Central memory CD8-positive, alpha-beta T cell (primary cell): ENCODE data around the gene LYST.
"Not testable (repeated sequence)": the region's sequence is repeated elsewhere in the genome, so short reads cannot be mapped to it uniquely, and the experiment has no call there.

Experiments used
- ATAC-seq: fragments of 150-1000 bp; cut with Tn5 transposase; replicated peaks from 2 replicates; pipeline ENCODE4 v1.10.0; 2022; ENCODE audit warnings: mild to moderate bottlenecking, moderate FRiP score, moderate number of reproducible peaks; ENCODE audit not compliant: poor library complexity, severe bottlenecking; ENCODE audit errors: extremely low read depth
- DNase-seq, 2 donors: peaks; one replicate each; pipeline ENCODE4 v3.0.0; 2021; ENCODE audit warnings: low spot score in 2 of 2
- H3K27ac Mint-ChIP-seq: one replicate; pipeline ENCODE4 v1.8.0; 2022; ENCODE audit warnings: low read depth, mild to moderate bottlenecking, moderate library complexity, mixed read lengths
- H3K27me3 Mint-ChIP-seq: one replicate; pipeline ENCODE4 v1.8.0; 2022; ENCODE audit warnings: mixed read lengths
- H3K36me3 Mint-ChIP-seq: one replicate; pipeline ENCODE4 v1.8.0; 2022; ENCODE audit warnings: mild to moderate bottlenecking, moderate library complexity, mixed read lengths; ENCODE audit not compliant: insufficient read depth
- H3K4me1 Mint-ChIP-seq: one replicate; pipeline ENCODE4 v1.8.0; 2022; ENCODE audit warnings: mixed read lengths
- H3K4me3 Mint-ChIP-seq: one replicate; pipeline ENCODE4 v1.8.0; 2022; ENCODE audit warnings: mild to moderate bottlenecking, moderate library complexity, mixed read lengths
- H3K9me3 Mint-ChIP-seq: one replicate; pipeline ENCODE4 v1.8.0; 2022; ENCODE audit warnings: mixed read lengths

LYST gene

DNA sequence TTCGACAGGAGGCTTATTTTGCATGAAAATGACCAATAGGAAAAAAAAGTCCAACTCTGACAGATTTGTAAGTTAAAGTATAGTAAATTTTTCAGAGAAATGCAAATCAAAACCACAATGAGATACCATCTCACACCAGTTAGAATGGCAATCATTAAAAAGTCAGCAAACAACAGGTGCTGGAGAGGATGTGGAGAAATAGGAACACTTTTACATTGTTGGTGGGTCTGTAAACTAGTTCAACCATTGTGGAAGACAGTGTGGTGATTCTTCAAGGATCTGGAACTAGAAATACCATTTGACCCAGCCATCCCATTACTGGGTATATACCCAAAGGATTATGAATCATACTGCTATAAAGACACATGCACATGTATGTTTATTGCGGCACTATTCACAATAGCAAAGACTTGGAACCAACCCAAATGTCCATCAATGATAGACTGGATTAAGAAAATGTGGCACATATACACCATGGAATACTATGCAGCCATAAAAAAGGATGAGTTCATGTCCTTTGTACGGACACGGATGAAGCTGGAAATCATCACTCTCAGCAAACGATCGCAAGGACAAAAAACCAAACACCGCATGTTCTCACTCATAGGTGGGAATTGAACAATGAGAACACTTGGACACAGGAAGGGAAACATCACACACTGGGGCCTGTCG is 80.3 kb downstream of the LYST start:
- not testable (repeated sequence) for ATAC-seq, H3K9me3 Mint-ChIP-seq, H3K4me3 Mint-ChIP-seq, H3K4me1 Mint-ChIP-seq, DNase-seq, H3K27ac Mint-ChIP-seq, H3K27me3 Mint-ChIP-seq
- peaks cover 24% of the 10 kb centered on the region for H3K36me3 Mint-ChIP-seq

DNA sequence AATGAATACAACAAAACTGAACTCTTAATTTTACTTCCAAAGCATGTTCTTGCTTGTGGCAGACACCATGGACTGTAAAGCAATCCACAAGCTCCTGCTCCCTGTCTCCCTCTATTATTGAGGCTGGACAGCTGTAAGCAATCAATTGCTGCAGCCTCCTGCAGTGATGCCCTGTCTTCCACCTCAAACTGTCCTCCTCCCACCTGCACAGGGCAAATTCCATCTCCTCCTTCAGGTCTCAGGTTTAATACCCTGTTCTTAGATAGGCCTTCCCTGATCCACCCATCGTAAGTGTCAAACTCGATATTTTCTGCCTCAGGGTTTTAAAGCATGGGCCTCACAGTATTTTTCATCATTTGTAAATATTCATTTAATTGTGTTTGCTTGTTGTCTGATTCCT is 81.8 kb downstream of the LYST start:
- no peak overlapping the region for H3K27ac Mint-ChIP-seq
- ATAC-seq (no peak), DNase-seq (no peak)
- no peak overlapping the region for H3K4me3 Mint-ChIP-seq
- no peaks in the 10 kb centered on the region for H3K4me1 Mint-ChIP-seq
- peaks cover 14% of the 10 kb centered on the region for H3K36me3 Mint-ChIP-seq
- H3K27me3 Mint-ChIP-seq: no peaks in the 10 kb centered on the region
- no peaks in the 10 kb centered on the region for H3K9me3 Mint-ChIP-seq

DNA sequence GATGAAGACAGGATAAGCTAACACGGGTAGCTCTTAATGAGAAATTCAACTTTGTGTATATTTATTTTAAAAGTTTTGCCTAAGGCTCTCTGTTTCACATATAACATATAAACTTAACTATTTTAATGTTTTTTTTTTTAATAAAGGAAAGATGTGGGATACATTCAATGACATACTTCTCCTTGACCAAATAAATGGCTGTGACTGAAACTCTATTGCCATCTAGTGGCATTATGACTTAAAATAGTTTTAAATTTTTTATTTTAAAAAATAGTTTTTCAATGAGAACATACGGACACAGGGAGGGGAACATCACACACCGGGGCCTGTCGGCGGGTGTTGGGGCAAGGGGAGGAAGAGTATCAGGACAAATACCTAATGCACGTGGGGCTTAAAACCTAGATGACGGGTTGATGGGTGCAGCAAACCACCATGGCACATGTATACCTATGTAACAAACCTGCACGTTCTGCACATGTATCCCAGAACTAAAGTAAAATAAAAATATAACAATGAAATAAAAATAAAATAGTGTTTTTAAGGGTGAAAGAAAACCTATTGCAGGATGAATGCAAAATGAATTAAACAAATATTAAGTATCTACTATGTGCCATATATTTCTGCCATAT is 83.4 kb downstream of the LYST start:
- Mint-ChIP-seq H3K4me1 (no peaks in the 10 kb centered on the region), H3K27ac (no peak overlapping the region), H3K4me3 (no peak overlapping the region), H3K9me3 (no peaks in the 10 kb centered on the region), H3K27me3 (no peaks in the 10 kb centered on the region), H3K36me3 (peaks cover 14% of the 10 kb centered on the region)
- no peak for ATAC-seq
- DNase-seq: no peak

DNA sequence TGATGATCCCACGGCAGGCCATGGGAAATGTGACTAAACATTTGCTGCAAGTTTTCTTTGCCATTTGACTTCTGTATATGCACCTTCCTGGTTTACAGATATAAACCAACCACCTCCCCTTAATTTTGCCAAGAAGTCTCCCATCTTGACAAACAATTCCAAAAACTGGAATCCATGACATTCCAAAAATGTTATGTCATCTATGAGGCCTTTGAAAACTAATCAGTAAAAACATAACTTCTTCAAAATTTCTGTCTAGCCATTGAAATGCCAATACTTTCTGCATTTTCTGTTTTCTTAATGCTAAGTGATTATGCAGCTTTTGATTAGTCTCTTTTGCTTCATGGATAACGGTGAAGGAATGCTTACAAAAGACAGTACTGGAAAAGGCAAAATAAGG is 84.1 kb downstream of the LYST start:
- Mint-ChIP-seq H3K9me3 (no peaks in the 10 kb centered on the region), H3K4me3 (no peak overlapping the region), H3K27me3 (no peaks in the 10 kb centered on the region), H3K27ac (no peak overlapping the region), H3K36me3 (peaks cover 13% of the 10 kb centered on the region), H3K4me1 (no peaks in the 10 kb centered on the region)
- no peak for DNase-seq
- no peak for ATAC-seq

DNA sequence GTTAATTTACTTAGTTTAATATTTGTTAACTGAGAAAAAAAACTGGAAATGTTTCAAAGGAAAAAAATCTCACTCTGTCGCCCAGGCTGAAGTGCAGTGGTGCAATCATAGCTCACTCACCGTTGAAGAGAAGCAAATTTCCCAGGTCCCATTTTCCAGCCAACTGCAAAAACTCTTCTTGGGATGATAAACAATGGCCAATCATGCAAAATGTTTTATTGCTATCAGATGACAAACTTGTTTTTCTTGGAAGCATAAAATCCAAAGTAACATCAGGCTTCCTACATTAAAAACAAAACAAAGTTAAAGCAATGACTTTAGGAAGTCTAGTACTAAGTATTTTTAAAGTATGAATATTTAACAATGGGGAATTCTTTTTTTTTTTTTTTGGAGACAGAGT is 84.9 kb downstream of the LYST start:
- H3K4me1 Mint-ChIP-seq: no peaks in the 10 kb centered on the region
- no peaks in the 10 kb centered on the region for H3K9me3 Mint-ChIP-seq
- ATAC-seq: no peak
- no peak overlapping the region for H3K27ac Mint-ChIP-seq
- no peak for DNase-seq
- H3K36me3 Mint-ChIP-seq: peaks cover 13% of the 10 kb centered on the region
- H3K27me3 Mint-ChIP-seq: no peaks in the 10 kb centered on the region
- no peak overlapping the region for H3K4me3 Mint-ChIP-seq

DNA sequence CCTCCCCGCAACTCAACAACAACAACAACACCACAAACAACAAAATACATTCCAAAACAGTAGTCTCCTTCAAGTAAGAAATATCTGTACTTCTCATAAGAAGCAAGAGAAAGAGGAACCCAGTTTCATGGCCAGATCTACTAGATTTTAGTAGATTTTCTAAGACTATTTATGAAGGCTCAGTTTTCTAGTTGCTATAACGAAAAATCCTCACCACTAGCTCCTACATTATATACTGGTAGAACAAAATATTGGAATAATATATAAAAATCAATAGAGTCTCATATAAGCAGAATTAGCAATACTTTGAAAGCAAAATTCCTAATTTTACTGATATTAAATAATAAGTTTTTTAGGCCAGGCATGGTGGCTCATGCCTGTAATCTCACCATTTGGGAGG is 86.9 kb downstream of the LYST start:
- Mint-ChIP-seq H3K36me3 (peaks cover 19% of the 10 kb centered on the region), H3K27ac (no peak overlapping the region)

DNA sequence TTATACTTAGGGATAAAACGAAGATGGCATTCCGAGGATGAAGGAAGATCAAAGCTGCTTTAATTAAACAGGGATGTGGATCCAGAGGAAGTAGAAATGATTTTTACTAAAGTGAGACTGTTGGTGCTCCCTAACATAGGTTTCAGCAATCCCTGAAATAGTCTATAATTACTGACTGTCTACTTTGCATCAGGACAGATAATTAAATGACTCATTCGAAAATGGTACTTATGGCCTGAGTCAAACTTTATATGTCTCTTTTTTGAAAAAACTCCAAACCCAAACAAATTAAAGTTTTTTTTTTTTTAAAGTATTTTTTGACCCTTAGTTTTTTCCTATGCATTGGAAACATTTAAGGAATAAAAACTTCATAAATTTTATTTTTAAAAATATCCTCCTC is 90.3 kb downstream of the LYST start:
- ATAC-seq: no peak
- peak overlapping the region; percentile 54 for H3K27ac Mint-ChIP-seq
- no peak overlapping the region for H3K4me3 Mint-ChIP-seq
- no peak for DNase-seq
- peaks cover 19% of the 10 kb centered on the region for H3K36me3 Mint-ChIP-seq
- H3K27me3 Mint-ChIP-seq: no peaks in the 10 kb centered on the region
- no peaks in the 10 kb centered on the region for H3K9me3 Mint-ChIP-seq
- no peaks in the 10 kb centered on the region for H3K4me1 Mint-ChIP-seq

More for the DNA sequence above, 86.9 kb downstream of the LYST start:
- no peak overlapping the region for H3K4me3 Mint-ChIP-seq
- H3K9me3 Mint-ChIP-seq: no peaks in the 10 kb centered on the region
- no peak for DNase-seq
- no peak for ATAC-seq
- no peaks in the 10 kb centered on the region for H3K27me3 Mint-ChIP-seq
- H3K4me1 Mint-ChIP-seq: no peaks in the 10 kb centered on the region

DNA sequence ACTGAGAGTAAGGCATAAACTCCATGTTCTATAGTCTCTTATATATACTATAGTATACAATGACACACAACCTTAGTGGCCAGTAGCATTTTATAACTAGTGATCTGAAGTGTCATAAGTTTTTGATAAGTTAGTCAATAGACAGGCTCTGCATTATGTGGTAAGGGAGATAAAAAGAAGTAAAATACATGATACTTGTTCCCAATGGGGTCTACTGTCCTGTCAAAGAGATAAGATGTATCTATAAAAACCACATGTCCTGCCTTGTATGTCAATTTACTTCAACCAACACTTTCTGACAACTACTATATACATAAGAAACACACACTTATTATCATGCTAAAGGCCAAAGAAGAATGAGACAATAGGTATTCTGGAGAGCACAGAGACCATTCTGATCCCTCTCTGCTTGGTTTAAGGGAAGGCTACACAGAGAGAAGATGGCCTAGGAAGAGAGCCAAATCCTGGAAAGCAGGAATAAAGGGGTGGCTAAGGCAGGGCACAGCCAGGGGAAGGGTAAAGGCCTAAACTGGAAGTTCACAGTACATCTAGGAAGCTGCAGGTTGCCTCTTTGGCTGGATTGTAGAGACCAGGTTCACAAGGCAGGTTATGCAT is 91.4 kb downstream of the LYST start:
- Mint-ChIP-seq H3K4me3 (no peak overlapping the region), H3K4me1 (no peaks in the 10 kb centered on the region), H3K27ac (peak overlapping the region; percentile 54), H3K27me3 (no peaks in the 10 kb centered on the region), H3K9me3 (no peaks in the 10 kb centered on the region), H3K36me3 (peaks cover 19% of the 10 kb centered on the region)
- ATAC-seq: no peak
- DNase-seq: no peak

DNA sequence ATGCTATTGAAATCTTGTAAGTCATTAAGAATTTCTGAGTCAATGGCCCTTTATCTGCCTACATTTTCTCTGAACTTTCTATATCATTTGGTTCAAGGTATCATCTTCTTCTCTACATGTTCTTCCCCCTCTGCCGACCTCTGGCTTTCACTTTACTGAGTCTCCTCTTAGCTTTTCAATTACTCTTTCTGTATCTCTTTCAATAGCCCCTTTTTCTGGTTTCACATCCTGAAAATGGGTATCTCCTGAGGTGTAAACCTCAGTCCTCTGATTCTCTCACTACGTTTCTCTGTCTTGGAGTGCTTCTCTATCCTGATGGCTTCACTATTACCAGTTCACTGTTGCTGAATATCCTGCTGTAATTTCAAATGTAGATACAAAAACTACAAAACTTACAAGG is 98.9 kb downstream of the LYST start:
- H3K4me3 Mint-ChIP-seq: no peak overlapping the region
- ATAC-seq (no peak), DNase-seq (no peak)
- H3K9me3 Mint-ChIP-seq: no peaks in the 10 kb centered on the region
- no peaks in the 10 kb centered on the region for H3K27me3 Mint-ChIP-seq
- peaks cover 8% of the 10 kb centered on the region for H3K4me1 Mint-ChIP-seq
- peaks cover 23% of the 10 kb centered on the region for H3K36me3 Mint-ChIP-seq
- H3K27ac Mint-ChIP-seq: peak overlapping the region; percentile 33

DNA sequence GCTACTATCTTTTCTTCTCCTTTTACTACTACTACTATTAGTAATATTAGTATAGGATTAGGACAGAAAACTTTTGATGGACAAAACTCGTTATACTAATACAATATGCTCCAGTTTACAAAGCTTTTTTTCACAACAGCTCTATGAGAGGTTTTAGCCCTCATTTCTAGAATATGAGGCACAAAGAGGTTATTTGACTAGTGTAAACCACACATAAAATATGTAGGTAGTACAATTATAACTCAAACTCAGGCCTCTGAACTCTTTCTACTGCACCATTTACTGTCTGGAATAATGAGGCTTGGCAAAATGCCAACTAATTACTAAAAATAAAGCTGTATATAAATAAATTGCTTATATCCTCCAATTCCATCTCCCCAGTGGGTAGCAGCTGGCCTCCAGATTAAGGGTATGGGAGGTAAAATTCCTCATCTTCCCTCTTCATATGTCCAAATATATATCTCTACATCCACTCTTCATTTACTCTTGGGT is 99.9 kb downstream of the LYST start:
- H3K4me3 Mint-ChIP-seq: no peak overlapping the region
- no peak for DNase-seq
- H3K4me1 Mint-ChIP-seq: peaks cover 8% of the 10 kb centered on the region
- H3K36me3 Mint-ChIP-seq: peaks cover 23% of the 10 kb centered on the region
- no peaks in the 10 kb centered on the region for H3K9me3 Mint-ChIP-seq
- peak overlapping the region; percentile 33 for H3K27ac Mint-ChIP-seq
- no peaks in the 10 kb centered on the region for H3K27me3 Mint-ChIP-seq
- no peak for ATAC-seq

DNA sequence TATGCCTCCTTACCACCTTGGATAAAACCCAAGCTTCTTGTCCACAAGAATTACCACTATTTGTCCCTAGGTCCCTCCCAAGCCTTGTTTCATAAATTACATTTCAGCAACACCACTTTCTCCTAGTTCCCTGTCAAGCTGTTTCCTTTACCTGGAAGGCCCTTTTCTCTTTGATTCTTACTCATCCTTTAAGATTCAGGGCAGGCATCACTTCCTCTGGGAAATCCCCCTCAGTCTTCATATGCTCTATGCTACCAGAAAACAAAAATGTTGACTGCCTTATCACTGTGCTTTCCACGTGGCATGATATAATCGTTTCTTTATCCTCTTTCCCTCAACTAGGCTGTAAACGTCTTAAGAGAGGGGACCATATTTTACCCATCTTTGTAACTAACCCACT is 102.7 kb downstream of the LYST start:
- no peak for ATAC-seq
- Mint-ChIP-seq H3K36me3 (peaks cover 19% of the 10 kb centered on the region), H3K27ac (no peak overlapping the region), H3K27me3 (no peaks in the 10 kb centered on the region), H3K4me3 (no peak overlapping the region), H3K4me1 (peaks cover 8% of the 10 kb centered on the region), H3K9me3 (no peaks in the 10 kb centered on the region)
- no peak for DNase-seq

DNA sequence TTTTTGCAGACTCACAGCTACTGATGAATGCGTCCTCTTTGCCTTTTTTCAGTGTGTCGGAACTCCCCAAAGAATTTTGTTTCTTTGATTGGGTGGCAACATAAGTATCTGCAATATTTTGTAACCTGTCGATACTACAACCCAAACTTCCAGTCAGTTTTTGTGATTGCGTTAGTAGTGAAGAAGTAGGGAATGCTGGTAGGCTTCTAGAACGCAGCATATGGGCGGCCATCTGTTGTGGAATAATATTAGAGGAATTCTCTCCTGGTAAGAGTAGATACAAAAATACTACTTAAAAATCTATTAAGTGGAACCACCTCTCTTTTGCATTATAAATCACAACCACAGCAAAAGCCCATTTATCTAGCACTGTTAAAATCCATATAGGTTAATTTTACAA is 107.4 kb downstream of the LYST start:
- DNase-seq: no peak
- Mint-ChIP-seq H3K4me3 (no peak overlapping the region), H3K27ac (no peak overlapping the region), H3K9me3 (no peaks in the 10 kb centered on the region), H3K36me3 (peaks cover 25% of the 10 kb centered on the region), H3K4me1 (no peaks in the 10 kb centered on the region), H3K27me3 (no peaks in the 10 kb centered on the region)
- no peak for ATAC-seq

DNA sequence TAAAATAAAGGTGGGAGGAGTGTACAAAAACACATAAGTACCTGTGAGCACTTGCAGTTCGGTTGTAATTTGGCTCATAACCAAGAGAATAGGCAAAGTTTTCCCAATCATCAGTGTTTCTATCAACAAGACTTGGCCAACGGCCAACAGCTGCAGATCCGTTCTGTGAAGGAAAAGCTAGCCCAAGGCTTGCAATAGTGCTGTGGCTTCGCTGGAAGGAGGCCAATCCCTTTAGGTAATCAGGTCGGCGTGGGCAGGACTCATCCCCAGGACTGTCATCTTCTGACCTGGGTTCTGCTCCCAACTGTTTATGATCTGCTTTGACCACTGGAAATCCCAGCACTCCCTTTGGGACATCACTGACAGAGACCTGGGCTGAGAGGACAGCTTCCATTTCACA is 107.8 kb downstream of the LYST start:
- Mint-ChIP-seq H3K4me1 (no peaks in the 10 kb centered on the region), H3K9me3 (no peaks in the 10 kb centered on the region), H3K36me3 (peaks cover 28% of the 10 kb centered on the region), H3K4me3 (no peak overlapping the region), H3K27me3 (no peaks in the 10 kb centered on the region), H3K27ac (no peak overlapping the region)
- ATAC-seq (no peak), DNase-seq (no peak)
